Right forelimb (tissue), 1 donor: ENCODE results near the gene TNFRSF19.

Experiments
- DNase-seq: peaks from one replicate; pipeline ENCODE4 v3.0.0-alpha.2; 2018

The TNFRSF19 gene

GRCh38 chr13:23724196-23724970 lies 154.2 kb downstream of the TNFRSF19 start:
- no peak for DNase-seq
